ENCODE data around the gene PNISR. TPM values are rescaled to one million over a fixed set of nuclear protein-coding genes. Genes with fewer than 3 reads are reported as not detected.
"Not testable (repeated sequence)": the region's sequence is repeated elsewhere in the genome, so short reads cannot be mapped to it uniquely, and the experiment has no call there.

The PNISR gene
- 100 to 1,000 TPM in 11 of 12 donors, 10 to 100 TPM in 1; 86.9 to 288 (median 155) TPM for polyA plus RNA-seq (ENCODE audit: insufficient read length in 12 of 12)
- long read RNA-seq, donor 1, full-length matches to known transcripts: 32 of 42 reads
- long read RNA-seq, donor 1, partial matches to known transcripts: 10 of 42 reads
- long read RNA-seq, donor 1, other reads (novel, unspliced or antisense): 0 of 42 reads
- long read RNA-seq, donor 2, full-length matches to known transcripts: 10 of 10 reads
- long read RNA-seq, donor 2, partial matches to known transcripts: 0 of 10 reads
- long read RNA-seq, donor 2, other reads (novel, unspliced or antisense): 0 of 10 reads
- long read RNA-seq, donor 3, full-length matches to known transcripts: 12 of 33 reads
- long read RNA-seq, donor 3, partial matches to known transcripts: 21 of 33 reads
- long read RNA-seq, donor 3, other reads (novel, unspliced or antisense): 0 of 33 reads
- long read RNA-seq, donor 4, full-length matches to known transcripts: 4 of 4 reads
- long read RNA-seq, donor 4, partial matches to known transcripts: 0 of 4 reads
- long read RNA-seq, donor 4, other reads (novel, unspliced or antisense): 0 of 4 reads
- long read RNA-seq, donor 5, full-length matches to known transcripts: 18 of 18 reads
- long read RNA-seq, donor 5, partial matches to known transcripts: 0 of 18 reads
- long read RNA-seq, donor 5, other reads (novel, unspliced or antisense): 0 of 18 reads
- long read RNA-seq, donor 6, full-length matches to known transcripts: 18 of 25 reads
- long read RNA-seq, donor 6, partial matches to known transcripts: 7 of 25 reads
- long read RNA-seq, donor 6, other reads (novel, unspliced or antisense): 0 of 25 reads
- long read RNA-seq, donor 7, full-length matches to known transcripts: 15 of 15 reads
- long read RNA-seq, donor 7, partial matches to known transcripts: 0 of 15 reads
- long read RNA-seq, donor 7, other reads (novel, unspliced or antisense): 0 of 15 reads
- long read RNA-seq, donor 8, full-length matches to known transcripts: 30 of 30 reads
- long read RNA-seq, donor 8, partial matches to known transcripts: 0 of 30 reads
- long read RNA-seq, donor 8, other reads (novel, unspliced or antisense): 0 of 30 reads
- long read RNA-seq, donor 9, full-length matches to known transcripts: 6 of 6 reads
- long read RNA-seq, donor 9, partial matches to known transcripts: 0 of 6 reads
- long read RNA-seq, donor 9, other reads (novel, unspliced or antisense): 0 of 6 reads
- long read RNA-seq, donor 10, full-length matches to known transcripts: 18 of 23 reads
- long read RNA-seq, donor 10, partial matches to known transcripts: 5 of 23 reads
- long read RNA-seq, donor 10, other reads (novel, unspliced or antisense): 0 of 23 reads
- long read RNA-seq, donor 11, full-length matches to known transcripts: 16 of 53 reads
- long read RNA-seq, donor 11, partial matches to known transcripts: 37 of 53 reads
- long read RNA-seq, donor 11, other reads (novel, unspliced or antisense): 0 of 53 reads

DNA sequence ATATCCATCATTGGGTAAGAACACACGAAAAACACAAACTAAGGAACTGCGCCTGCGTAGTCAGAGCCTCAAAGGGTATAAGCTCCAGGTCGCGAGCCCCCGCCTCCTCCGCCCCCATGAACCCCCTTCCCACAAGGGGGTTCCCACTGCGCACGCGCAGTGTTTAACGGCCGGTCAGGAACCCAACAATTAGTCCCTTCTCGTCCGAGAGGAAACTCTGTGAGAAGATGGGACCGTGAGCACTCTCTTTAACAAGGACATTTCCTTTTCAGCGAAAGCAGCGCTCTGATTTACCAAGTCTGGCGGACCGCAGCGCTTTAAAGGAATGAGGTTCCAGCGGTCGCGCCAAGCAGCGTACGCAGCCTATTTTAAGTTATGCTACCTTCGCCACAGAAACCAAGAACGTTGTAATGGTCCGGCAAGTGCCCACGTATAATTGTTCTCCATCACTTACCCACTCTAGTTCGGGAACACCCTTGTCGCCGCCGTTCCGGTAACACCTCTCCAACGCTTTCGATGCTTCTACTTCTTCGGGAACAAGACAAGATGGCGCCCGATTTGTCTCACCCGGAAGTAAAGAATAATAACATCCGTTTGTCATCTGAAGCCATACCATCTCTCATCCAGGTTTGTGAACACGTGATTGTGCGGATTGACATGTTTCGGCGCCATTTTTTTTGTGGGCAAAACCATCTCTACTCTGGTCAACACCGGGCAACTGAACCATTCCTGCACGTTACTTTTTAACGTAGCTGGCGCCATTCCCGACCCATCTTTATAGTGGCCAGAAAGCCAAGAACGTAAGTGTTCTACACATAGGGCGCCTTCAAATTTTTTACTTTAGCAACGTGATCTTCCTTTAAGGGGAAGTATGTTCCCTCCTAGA is at the start of gene PNISR:
TSS of gene PNISR (minus strand) at position 548 of the 886 bp plus-strand sequence. CDS start 10,649 bp downstream, outside the sequence.
- DNase-seq: peak; percentile 97

- no peak for DNase-seq
These were observed 48.6 kb upstream of the PNISR start for GRCh38 chr6:99473730-99474129.

GRCh38 chr6:99471638-99472037 is 46.5 kb upstream of the PNISR start:
- DNase-seq: no peak

DNA sequence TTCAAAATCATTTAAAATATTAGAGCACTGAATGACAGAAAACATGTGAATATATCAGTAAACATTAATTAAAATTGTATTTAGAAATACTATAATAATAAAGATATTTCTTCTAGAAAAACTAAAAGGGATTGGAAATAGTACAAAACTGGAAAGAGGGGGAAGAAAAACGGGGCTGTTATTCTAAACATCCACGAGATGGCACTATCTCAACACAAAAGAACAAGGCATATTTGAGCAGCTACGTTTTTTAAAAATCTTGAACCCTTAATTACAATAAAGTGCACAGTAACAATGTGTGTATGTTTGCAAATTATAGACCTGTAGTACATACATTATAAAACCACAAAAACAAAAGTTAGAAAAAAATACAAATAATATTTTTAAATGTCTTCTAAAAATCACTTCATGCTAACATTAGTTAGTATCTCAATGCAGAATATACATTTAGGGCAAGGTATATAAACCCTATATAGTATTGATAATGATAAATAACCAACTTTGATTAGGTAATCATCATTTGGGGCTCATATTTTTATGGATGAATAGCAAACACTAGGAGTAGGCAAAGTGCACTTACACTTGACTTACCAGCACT is 42.5 kb upstream of the PNISR start:
- DNase-seq: peak; percentile 6

DNA sequence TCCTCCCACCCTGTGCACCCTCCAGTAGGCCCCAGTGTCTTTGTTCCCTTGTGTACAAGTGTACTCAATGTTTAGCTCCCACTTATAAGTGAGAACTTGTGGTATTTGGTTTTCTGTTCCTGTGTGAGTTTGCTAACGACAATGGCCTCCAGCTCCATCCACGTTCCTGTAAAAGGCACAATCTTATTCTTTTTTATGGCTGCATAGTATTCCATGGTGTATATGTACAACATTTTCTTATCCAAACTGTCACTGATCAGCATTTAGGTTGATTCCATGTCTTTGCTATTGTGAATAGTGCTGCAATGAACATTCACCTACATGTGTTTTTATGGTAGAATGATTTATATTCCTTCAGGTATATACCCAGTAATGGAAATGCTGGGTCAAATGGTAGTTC is 34.0 kb upstream of the PNISR start:
- DNase-seq: not testable (repeated sequence)

DNA sequence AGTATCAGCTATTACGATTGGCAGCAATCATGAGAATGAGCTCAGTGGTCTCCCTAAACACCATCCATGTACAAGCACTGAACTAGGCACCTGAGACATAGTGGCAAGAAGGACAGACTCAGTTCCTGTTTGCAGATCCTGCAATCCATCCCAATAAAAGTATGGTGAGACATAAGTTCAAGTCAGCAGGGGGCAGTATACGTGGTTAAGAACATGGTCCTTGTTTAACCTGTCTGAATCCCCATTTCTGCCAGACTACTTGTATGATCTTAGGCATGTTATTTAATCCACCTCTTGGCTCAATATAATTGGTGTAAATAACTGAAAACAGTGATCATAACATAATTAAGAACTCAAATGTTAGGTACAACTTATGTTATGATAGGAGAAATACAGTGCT is 33.2 kb upstream of the PNISR start:
- no peak for DNase-seq

- DNase-seq: no peak
These were observed 21.0 kb upstream of the PNISR start for GRCh38 chr6:99446076-99446475.

DNA sequence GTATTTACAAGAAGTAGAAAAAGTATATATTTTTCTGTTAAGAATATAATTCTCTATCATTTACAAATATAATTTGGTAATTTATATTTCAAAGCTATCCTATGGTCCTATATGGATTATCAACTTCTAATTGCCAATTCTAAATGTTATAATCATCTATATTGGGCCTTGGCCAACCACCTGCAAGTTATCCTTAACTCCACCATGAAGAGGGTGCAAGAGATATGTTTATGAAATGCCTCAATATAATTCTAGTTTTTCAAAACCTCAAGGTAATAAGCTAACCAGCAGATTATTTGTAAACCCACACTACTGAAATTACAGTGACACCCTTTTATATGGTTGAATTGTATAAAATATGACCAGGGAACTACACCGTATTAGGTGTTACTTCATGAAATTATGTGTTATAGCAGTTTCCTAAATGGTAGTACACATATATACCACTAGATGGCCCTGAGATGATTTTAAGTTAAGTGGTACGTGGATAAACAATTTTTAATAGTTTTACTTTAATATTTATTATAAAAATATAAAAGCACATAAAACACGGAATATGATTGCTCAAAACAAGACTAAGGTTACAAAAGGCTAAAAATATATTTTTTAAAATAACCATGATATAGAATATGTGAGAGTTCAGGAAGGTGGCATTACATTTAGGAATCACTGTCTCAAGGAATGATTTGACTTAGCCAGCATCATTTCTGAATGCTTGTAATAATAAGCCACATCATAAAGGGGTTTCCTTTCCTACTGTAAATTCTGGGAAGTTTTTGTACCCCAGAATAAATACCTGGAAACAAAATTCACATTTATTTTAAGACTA is 9.8 kb upstream of the PNISR start:
- DNase-seq: peak; percentile 14

DNA sequence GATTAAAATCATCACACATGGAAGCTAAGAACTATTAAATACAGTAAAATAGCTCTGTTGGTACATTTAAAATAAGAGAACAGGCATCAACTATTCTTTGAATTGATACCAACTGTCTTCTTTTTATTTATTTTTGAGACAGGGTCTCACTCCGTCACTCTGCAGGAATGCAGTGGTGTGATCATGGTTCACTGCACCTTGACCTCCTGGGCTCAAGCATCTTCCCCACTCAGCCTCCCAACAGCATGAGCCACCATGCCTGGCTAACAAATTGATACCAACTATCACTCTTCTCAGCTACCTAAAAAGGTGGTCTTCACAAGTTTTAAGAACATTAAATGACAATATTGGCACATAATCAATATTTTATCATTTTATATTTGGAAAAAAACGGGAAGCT is 7.8 kb upstream of the PNISR start:
- no peak for DNase-seq

- DNase-seq: no peak
These were observed 6.8 kb upstream of the PNISR start for GRCh38 chr6:99431901-99432300.

DNA sequence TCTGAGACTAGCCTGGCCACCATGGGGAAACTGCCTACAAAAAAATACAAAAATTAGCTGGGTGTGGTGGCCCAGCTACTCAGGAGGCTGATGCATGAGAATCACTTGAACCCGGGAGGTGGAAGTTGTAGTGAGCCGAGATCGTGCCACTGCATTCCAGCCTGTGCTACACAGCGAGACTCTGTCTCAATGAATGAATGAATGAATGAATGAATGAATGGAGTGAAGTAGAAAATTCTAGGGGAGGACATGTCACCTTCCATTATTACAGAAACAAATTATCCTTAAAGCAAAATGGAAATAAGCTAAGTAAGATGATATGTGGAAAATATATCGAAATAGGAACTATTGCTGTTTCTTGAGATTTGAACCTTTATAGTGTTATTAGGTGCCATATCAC is 2.9 kb upstream of the PNISR start:
- DNase-seq: no peak

DNA sequence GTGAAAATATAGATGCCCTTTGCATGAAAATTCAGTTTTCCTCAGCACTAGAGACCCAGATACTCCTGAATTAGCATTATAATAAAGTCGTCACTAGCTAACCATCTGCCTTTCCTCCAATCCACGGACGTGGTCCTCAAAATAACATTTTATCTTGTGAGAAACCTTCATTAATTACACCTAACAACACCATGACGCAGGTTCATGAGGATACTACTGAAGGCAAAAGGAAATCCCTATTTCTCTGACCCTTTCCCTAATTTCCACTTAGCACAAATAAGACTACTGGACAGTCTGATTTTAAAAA is 1.3 kb upstream of the PNISR start:
- DNase-seq: peak; percentile 2

DNA sequence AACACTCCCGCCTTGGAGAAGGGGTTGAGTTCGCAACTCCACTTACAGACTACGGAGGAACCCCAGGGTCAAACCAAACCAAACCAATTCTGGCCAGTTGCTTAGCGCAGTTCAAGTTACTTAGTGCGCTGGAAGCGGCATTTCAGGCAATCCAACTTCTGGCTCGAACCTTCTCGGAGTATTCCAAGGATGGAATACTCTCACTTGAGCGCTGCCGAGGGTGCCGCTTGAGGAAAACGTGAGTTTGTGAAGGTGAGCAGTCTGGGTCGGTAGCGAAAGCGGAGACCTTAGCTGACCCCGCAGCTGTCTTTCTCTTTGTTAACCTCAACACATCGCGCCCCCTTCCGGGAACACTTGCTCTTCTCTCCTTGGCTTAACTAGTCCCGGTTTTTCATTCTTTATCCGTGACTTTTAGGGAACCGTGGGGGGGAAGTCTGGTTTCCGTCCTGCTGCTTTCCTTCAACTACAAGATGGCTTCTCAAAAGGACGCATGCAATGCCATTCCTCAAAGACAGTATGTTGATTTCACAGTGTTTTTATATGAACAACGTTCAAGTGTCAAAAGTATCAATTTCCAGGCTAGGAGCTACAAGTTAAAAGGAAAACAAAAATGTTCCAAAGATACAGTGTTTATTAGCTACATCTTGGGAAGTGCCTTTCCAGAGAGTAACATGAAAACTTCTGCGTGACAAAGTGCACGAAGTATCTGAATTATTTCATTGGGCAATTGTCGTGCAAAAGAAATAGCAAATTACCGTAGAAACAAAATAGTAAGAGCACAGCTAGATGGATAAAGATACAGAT is 741 bp upstream of the PNISR start:
- peak; percentile 93 for DNase-seq

DNA sequence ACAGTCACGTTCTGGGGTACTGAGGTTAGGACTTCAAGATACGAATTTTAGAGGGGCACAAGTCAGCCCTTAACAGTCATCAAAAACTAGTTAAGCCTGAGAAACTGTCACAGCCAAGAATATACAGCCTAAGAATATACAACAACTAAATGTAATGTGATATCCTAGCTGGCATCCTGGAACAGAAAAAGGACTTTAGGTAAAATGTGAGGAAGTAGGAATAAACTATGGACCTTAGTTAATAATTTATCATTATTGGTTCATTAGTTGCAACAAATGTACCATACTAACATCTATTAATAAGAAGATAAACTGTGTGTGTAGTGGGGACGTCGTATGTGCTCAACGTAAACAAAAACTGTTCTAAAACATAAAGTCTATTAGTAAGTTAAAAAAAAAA is 1.1 kb downstream of the PNISR start:
- no peak for DNase-seq

- DNase-seq: no peak
These were observed 2.2 kb downstream of the PNISR start for GRCh38 chr6:99422912-99423311.

GRCh38 chr6:99416892-99417767 is 8.0 kb downstream of the PNISR start:
- no peak for DNase-seq

DNA sequence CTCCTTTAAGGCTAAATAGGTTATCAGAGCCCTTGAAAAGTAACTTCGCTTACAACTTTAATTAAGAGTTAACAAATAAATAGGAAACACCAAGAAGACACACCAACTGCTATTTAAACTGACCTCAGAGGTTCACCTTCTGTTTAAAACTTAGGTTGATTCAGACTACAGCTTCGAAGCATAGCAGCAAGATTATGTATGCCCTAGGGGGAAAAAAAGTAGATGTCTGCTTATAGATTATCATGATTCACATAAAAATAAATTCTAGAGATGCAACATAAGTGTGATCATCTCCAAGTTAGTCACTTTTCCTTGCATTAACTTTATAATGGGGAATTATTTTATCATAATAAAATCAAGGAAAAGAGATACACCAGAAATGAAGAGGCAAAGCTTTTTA is 8.9 kb downstream of the PNISR start:
- no peak for DNase-seq

Data from muscle of arm (tissue), 14 donors.